Measurements from ENCODE around the gene ZNF365.
A peak's percentile ranks its signal among the peaks of the same experiment; 100 is the strongest.
"Not testable (repeated sequence)": the region's sequence is repeated elsewhere in the genome, so short reads cannot be mapped to it uniquely, and the experiment has no call there.

The ZNF365 gene

GRCh38 chr10:62377026-62377415 lies 2.9 kb downstream of the ZNF365 start:
- no peak for DNase-seq (ENCODE audit: low read depth, low spot score)

- DNase-seq (ENCODE audit: low read depth, low spot score): no peak
Observed at GRCh38 chr10:62377966-62378365, 3.8 kb downstream of the ZNF365 start.

GRCh38 chr10:62378877-62379276 lies 4.7 kb downstream of the ZNF365 start:
- not testable (repeated sequence) for DNase-seq (ENCODE audit: low read depth, low spot score)

GRCh38 chr10:62379394-62379793 lies 5.2 kb downstream of the ZNF365 start:
- no peak for DNase-seq (ENCODE audit: low read depth, low spot score)

GRCh38 chr10:62380016-62380415 lies 5.8 kb downstream of the ZNF365 start:
- peak; percentile 52 for DNase-seq (ENCODE audit: low read depth, low spot score)

- no peak for DNase-seq (ENCODE audit: low read depth, low spot score)
Observed at GRCh38 chr10:62381385-62382102, 7.4 kb downstream of the ZNF365 start.

GRCh38 chr10:62382831-62383230 lies 8.7 kb downstream of the ZNF365 start:
- no peak for DNase-seq (ENCODE audit: low read depth, low spot score)

- peak; percentile 77 for DNase-seq (ENCODE audit: low read depth, low spot score)
Observed at GRCh38 chr10:62384057-62384446, 9.9 kb downstream of the ZNF365 start.

GRCh38 chr10:62384447-62385081 lies 10.4 kb downstream of the ZNF365 start:
- no peak for DNase-seq (ENCODE audit: low read depth, low spot score)

- no peak for DNase-seq (ENCODE audit: low read depth, low spot score)
Observed at GRCh38 chr10:62386356-62387320, 12.5 kb downstream of the ZNF365 start.

- no peak for DNase-seq (ENCODE audit: low read depth, low spot score)
Observed at GRCh38 chr10:62388328-62388727, 14.2 kb downstream of the ZNF365 start.

GRCh38 chr10:62390497-62391176 lies 16.5 kb downstream of the ZNF365 start:
- DNase-seq (ENCODE audit: low read depth, low spot score): no peak

GRCh38 chr10:62393237-62393636 lies 19.1 kb downstream of the ZNF365 start:
- no peak for DNase-seq (ENCODE audit: low read depth, low spot score)

- no peak for DNase-seq (ENCODE audit: low read depth, low spot score)
Observed at GRCh38 chr10:62394556-62395018, 20.4 kb downstream of the ZNF365 start.

GRCh38 chr10:62395892-62396291 lies 21.7 kb downstream of the ZNF365 start:
- DNase-seq (ENCODE audit: low read depth, low spot score): no peak

GRCh38 chr10:62396864-62397263 lies 22.7 kb downstream of the ZNF365 start:
- DNase-seq (ENCODE audit: low read depth, low spot score): no peak

GRCh38 chr10:62399211-62399610 lies 25.0 kb downstream of the ZNF365 start:
- DNase-seq (ENCODE audit: low read depth, low spot score): peak; percentile 62

GRCh38 chr10:62402508-62402907 lies 28.3 kb downstream of the ZNF365 start:
- no peak for DNase-seq (ENCODE audit: low read depth, low spot score)

- not testable (repeated sequence) for DNase-seq (ENCODE audit: low read depth, low spot score)
Observed at GRCh38 chr10:62410528-62410927, 36.4 kb downstream of the ZNF365 start.

GRCh38 chr10:62410934-62411333 lies 36.8 kb downstream of the ZNF365 start:
- DNase-seq (ENCODE audit: low read depth, low spot score): not testable (repeated sequence)

- no peak for DNase-seq (ENCODE audit: low read depth, low spot score)
Observed at GRCh38 chr10:62413048-62413447, 38.9 kb downstream of the ZNF365 start.

Data from astrocyte of the hippocampus (primary cell).